H1 (cell line): Measurements from ENCODE around the gene LRBA. TPM values are rescaled to one million over a fixed set of nuclear protein-coding genes. Genes with fewer than 3 reads are reported as not detected.

ENCODE experiments used
- CTCF ChIA-PET: fragments of 300-600 bp; sonication (Branson Sonifier 250); formaldehyde crosslinking; loops from one replicate; lab custom pipeline; 2021; ENCODE audit not compliant: partially characterized antibody; lab: Charles Lee
- POLR2A ChIA-PET: fragments of 300-600 bp; sonication (Branson Sonifier 250); formaldehyde crosslinking; loops from one replicate; lab custom pipeline; 2021; ENCODE audit warnings: inconsistent platforms; ENCODE audit not compliant: partially characterized antibody; lab: Charles Lee
- DNase-seq, 2 experiments: peaks; one replicate each; pipeline versions ENCODE4 v3.0.0 to v3.0.0-alpha.2; 2010 to 2022; ENCODE audit warnings: low spot score in 2 of 2, low read depth in 1 of 2, mixed read lengths in 1 of 2
- FAIRE-seq: peaks from 2 replicates; lab custom pipeline; 2011; peaks lifted over from hg19 to GRCh38; lab: Jason Lieb, UNC
- H2AFZ ChIP-seq: 2 replicates; pipeline ENCODE4 v1.8.1; 2012; ENCODE audit warnings: low read length, inconsistent platforms
- H2AK5ac ChIP-seq: 2 replicates; pipeline ENCODE4 v1.6.1; 2013; ENCODE audit warnings: low read depth, low read length
- H2BK120ac ChIP-seq: replicated peaks from 2 replicates; pipeline ENCODE3; 2013; ENCODE audit warnings: low read depth, low read length, inconsistent platforms
- H2BK12ac ChIP-seq: 2 replicates; pipeline ENCODE4 v1.6.1; 2013; ENCODE audit warnings: low read depth, low read length
- H2BK15ac ChIP-seq: 2 replicates; pipeline ENCODE4 v1.6.1; 2013; ENCODE audit warnings: low read length
- H2BK20ac ChIP-seq: 2 replicates; pipeline ENCODE4 v1.6.1; 2013; ENCODE audit warnings: low read length
- H2BK5ac ChIP-seq: 2 replicates; pipeline ENCODE4 v1.6.1; 2013; ENCODE audit warnings: low read depth, low read length
- H3K14ac ChIP-seq: 2 replicates; pipeline ENCODE4 v1.6.1; 2013; ENCODE audit warnings: inconsistent platforms; ENCODE audit not compliant: insufficient read length
- H3K18ac ChIP-seq: 2 replicates; pipeline ENCODE4 v1.6.1; 2013; ENCODE audit warnings: low read length; ENCODE audit errors: extremely low read depth
- H3K23ac ChIP-seq: 2 replicates; pipeline ENCODE4 v1.6.1; 2013; ENCODE audit warnings: inconsistent platforms; ENCODE audit not compliant: insufficient read length
- H3K23me2 ChIP-seq: 2 replicates; pipeline ENCODE4 v1.6.1; 2013; ENCODE audit warnings: low read depth, low read length
- H3K27ac ChIP-seq: 2 replicates; pipeline ENCODE4 v1.6.1; 2011; ENCODE audit warnings: low read depth, low read length, inconsistent platforms
- H3K27me3 ChIP-seq, 4 experiments: replicated peaks in 1 of 4; 1 replicate in 1 of 4; 2 replicates in 3 of 4; pipeline versions ENCODE4 v1.6.1 to v1.8.1; 2011 to 2013; ENCODE audit warnings: low read length in 3 of 4, mild to moderate bottlenecking in 3 of 4, inconsistent platforms in 2 of 4, mixed read lengths in 2 of 4, moderate library complexity in 1 of 4; ENCODE audit not compliant: control insufficient read depth in 3 of 4, insufficient read depth in 3 of 4; ENCODE audit errors: extremely low read depth in 1 of 4
- H3K36me3 ChIP-seq, 4 experiments: 2 replicates each; pipeline versions ENCODE4 v1.6.1 to v1.8.1; 2011 to 2013; ENCODE audit warnings: mild to moderate bottlenecking in 4 of 4, low read length in 3 of 4, moderate library complexity in 2 of 4, control low read depth in 1 of 4, inconsistent platforms in 1 of 4; ENCODE audit not compliant: insufficient read depth in 4 of 4, control insufficient read depth in 2 of 4
- H3K4ac ChIP-seq: replicated peaks from 2 replicates; pipeline ENCODE3; 2013; ENCODE audit warnings: low read length, low read depth, mixed read lengths, inconsistent platforms; ENCODE audit not compliant: insufficient read length
- H3K4me1 ChIP-seq, 4 experiments: replicated peaks in 1 of 4; 1 replicate in 1 of 4; 2 replicates in 3 of 4; pipeline versions ENCODE4 v1.6.1 to v1.8.1; 2011 to 2013; ENCODE audit warnings: low read length in 3 of 4, inconsistent platforms in 2 of 4, mixed read lengths in 1 of 4; ENCODE audit not compliant: insufficient read depth in 4 of 4, control insufficient read depth in 3 of 4
- H3K4me2 ChIP-seq, 2 experiments: 2 replicates each; pipeline versions ENCODE4 v1.6.1 to v1.8.1; 2011 to 2013; ENCODE audit warnings: low read depth in 2 of 2, low read length in 2 of 2, control low read depth in 1 of 2, inconsistent platforms in 1 of 2, mild to moderate bottlenecking in 1 of 2; ENCODE audit not compliant: insufficient read depth in 1 of 2
- H3K4me3 ChIP-seq, 4 experiments: fragments of 200-600, 300-600 bp in 1 of 4; sonication (generic), shearing (Covaris generic), sonication (Bioruptor Twin) in 1 of 4; 2 replicates each; pipeline versions ENCODE4 v1.5.1 to v1.8.1; 2011 to 2016; ENCODE audit warnings: low read length in 4 of 4, low read depth in 3 of 4, control low read depth in 2 of 4, inconsistent platforms in 2 of 4, mild to moderate bottlenecking in 2 of 4, mixed read lengths in 1 of 4, moderate library complexity in 1 of 4; ENCODE audit not compliant: insufficient read depth in 2 of 4; ENCODE audit errors: extremely low read depth in 1 of 4
- H3K56ac ChIP-seq: replicated peaks from 2 replicates; pipeline ENCODE3; 2013; ENCODE audit warnings: low read depth, mild to moderate bottlenecking, mixed read lengths, low read length, inconsistent platforms; ENCODE audit not compliant: insufficient read length
- H3K79me1 ChIP-seq: 2 replicates; pipeline ENCODE4 v1.6.1; 2013; ENCODE audit warnings: low read depth, low read length, control low read depth
- H3K79me2 ChIP-seq, 2 experiments: 2 replicates each; pipeline versions ENCODE4 v1.6.1 to v1.8.1; 2012 to 2013; ENCODE audit warnings: low read length in 2 of 2, mild to moderate bottlenecking in 2 of 2, inconsistent platforms in 1 of 2; ENCODE audit not compliant: insufficient read depth in 2 of 2, control insufficient read depth in 1 of 2
- H3K9ac ChIP-seq, 4 experiments: replicated peaks in 1 of 4; 1 replicate in 1 of 4; 2 replicates in 3 of 4; pipeline versions ENCODE4 v1.6.1 to v1.8.1; 2011 to 2013; ENCODE audit warnings: low read depth in 3 of 4, low read length in 3 of 4, control low read depth in 2 of 4, mild to moderate bottlenecking in 2 of 4, moderate library complexity in 2 of 4, inconsistent platforms in 1 of 4; ENCODE audit errors: extremely low read depth in 1 of 4
- H3K9me3 ChIP-seq, 2 experiments: 2 replicates each; pipeline versions ENCODE4 v1.6.1 to v1.8.1; 2012 to 2013; ENCODE audit warnings: mild to moderate bottlenecking in 2 of 2, moderate library complexity in 2 of 2, control low read depth in 1 of 2, inconsistent platforms in 1 of 2, low read depth in 1 of 2, low read length in 1 of 2, mixed read lengths in 1 of 2; ENCODE audit not compliant: insufficient read depth in 2 of 2
- H4K20me1 ChIP-seq, 2 experiments: replicated peaks in 1 of 2; 2 replicates each; pipeline versions ENCODE3 to v1.8.1; 2011 to 2013; ENCODE audit warnings: inconsistent platforms in 2 of 2, low read length in 2 of 2, mild to moderate bottlenecking in 1 of 2; ENCODE audit not compliant: insufficient read depth in 2 of 2, control insufficient read depth in 1 of 2
- H4K5ac ChIP-seq: 2 replicates; pipeline ENCODE4 v1.6.1; 2013; ENCODE audit warnings: low read length, low read depth, mixed read lengths, inconsistent platforms; ENCODE audit not compliant: insufficient read length
- H4K8ac ChIP-seq: 2 replicates; pipeline ENCODE4 v1.8.0; 2013; ENCODE audit warnings: mild to moderate bottlenecking, moderate library complexity, low read length, inconsistent platforms; ENCODE audit not compliant: insufficient read depth; ENCODE audit errors: extremely low read depth
- H4K91ac ChIP-seq: replicated peaks from 2 replicates; pipeline ENCODE3; 2013; ENCODE audit warnings: low read length, mixed read lengths, inconsistent platforms; ENCODE audit not compliant: insufficient read length
- ASH2L ChIP-seq: fragments of 200-600, 300-600 bp; sonication (generic); IDR thresholded peaks from one replicate; pipeline ENCODE4 v1.7.1; 2017; ENCODE audit warnings: low read length
- CREB1 ChIP-seq: IDR thresholded peaks from 2 replicates; pipeline ENCODE4 v1.6.1; 2012; ENCODE audit warnings: inconsistent platforms
- EGR1 ChIP-seq: IDR thresholded peaks from 2 replicates; pipeline ENCODE4 v1.6.1; 2011; ENCODE audit warnings: low read depth, low read length, borderline replicate concordance
- EP300 ChIP-seq, 2 experiments: IDR thresholded peaks; 1 replicate in 1 of 2; 2 replicates in 1 of 2; pipeline ENCODE4 v1.6.1; 2011 to 2012; ENCODE audit warnings: low read depth in 2 of 2, low read length in 2 of 2, mild to moderate bottlenecking in 2 of 2, borderline replicate concordance in 1 of 2, inconsistent platforms in 1 of 2, moderate library complexity in 1 of 2
- SAP30 ChIP-seq: fragments of 300-600 bp; sonication (generic); IDR thresholded peaks from 2 replicates; pipeline ENCODE4 v1.7.1; 2012; ENCODE audit warnings: low read length, moderate library complexity, mild to moderate bottlenecking, inconsistent platforms; ENCODE audit not compliant: insufficient read depth, insufficient replicate concordance
- SP1 ChIP-seq: IDR thresholded peaks from 2 replicates; pipeline ENCODE4 v1.6.1; 2011; ENCODE audit warnings: low read depth, low read length
- TBP ChIP-seq: IDR thresholded peaks from 2 replicates; pipeline ENCODE4 v1.6.1; 2011; ENCODE audit warnings: low read depth, low read length, improper control_type of control experiment
- YY1 ChIP-seq: IDR thresholded peaks from 2 replicates; pipeline ENCODE4 v1.6.1; 2011; ENCODE audit warnings: low read depth, mild to moderate bottlenecking, low read length
- WGBS, 2 experiments: shearing (Covaris generic) in 1 of 2; methylation state at CpG; one replicate each; pipeline versions ENCODE4 v1.1.6 to v1.1.7; 2013 to 2015; ENCODE audit warnings: low lambda C conversion rate in 2 of 2, mixed read lengths in 2 of 2, inconsistent platforms in 1 of 2, low coverage in 1 of 2, missing lambda C conversion rate in 1 of 2; ENCODE audit not compliant: insufficient replicate concordance in 2 of 2, insufficient coverage in 1 of 2, insufficient read length in 1 of 2; ENCODE audit errors: extremely low coverage in 1 of 2, missing lambda C conversion rate in 1 of 2; 5-methylcytosine and 5-hydroxymethylcytosine counted together
- long read RNA-seq, 2 experiments: library from RNA in 1 of 2; library from capped mRNA in 1 of 2; stranded (forward); transcript quantifications; one replicate each; pipeline ENCODE4 v2.0.0, GENCODE V29; 2021; ENCODE audit warnings: inconsistent platforms in 1 of 2
- polyA minus RNA-seq, 3 experiments: library from RNA; depleted of rRNA, polyadenylated mRNA; stranded (reverse); fragments of >200 nt; gene quantifications; 1 replicate in 2 of 3; 2 replicates in 1 of 3; pipeline ENCODE4 v1.2.3, GENCODE V29; 2011
- polyA plus RNA-seq, 7 experiments: library from polyadenylated mRNA; depleted of rRNA in 3 of 7; stranded (reverse) in 5 of 7; unstranded in 2 of 7; fragments of >200 nt in 5 of 7; fragments of 200-250 nt in 2 of 7; gene quantifications; 1 replicate in 5 of 7; 2 replicates in 1 of 7; 4 replicates in 1 of 7; pipeline versions ENCODE4 v1.2.1 to v1.2.3, GENCODE V29; 2011 to 2013; ENCODE audit warnings: missing spikeins in 2 of 7, mixed read lengths in 2 of 7
- total RNA-seq: library from RNA; stranded (reverse); fragmentation: NEBNext Ultra II Directional; extraction: Animal tissue kit (Norgen Biotek cat#: 25700); gene quantifications from 2 replicates; pipeline ENCODE4 v1.2.1, GENCODE V29; 2021

Gene LRBA
- total RNA-seq (77.2 and 83.2 TPM in 2 replicates), polyA plus RNA-seq (2011; rRNA removed) (32.5 and 54.6 TPM in 2 replicates), polyA minus RNA-seq (2011; rRNA and poly(A)+ RNA removed) (249 and 294 TPM in 2 replicates)
- 44.3 TPM for polyA plus RNA-seq (2011; cell fraction: cytosol; rRNA removed)
- polyA plus RNA-seq (2011; cell fraction: nucleus; rRNA removed): 54.2 TPM
- polyA plus RNA-seq (2012, experiment 1 of 2): 48.4 to 60.5 TPM (median 54.0 TPM) in 4 replicates
- polyA plus RNA-seq (2012, experiment 2 of 2): 4.0 TPM
- polyA plus RNA-seq (2013, experiment 1 of 2): 27.2 TPM
- 22.2 TPM for polyA plus RNA-seq (2013, experiment 2 of 2)
- polyA minus RNA-seq (2011; cell fraction: cytosol; rRNA and poly(A)+ RNA removed): 80.2 TPM
- 387 TPM for polyA minus RNA-seq (2011; cell fraction: nucleus; rRNA and poly(A)+ RNA removed)
- long read RNA-seq, experiment 1, partial matches to known transcripts: 31 of 66 reads
- long read RNA-seq, experiment 1, other reads (novel, unspliced or antisense): 31 of 66 reads
- long read RNA-seq, experiment 2, partial matches to known transcripts: 5 of 10 reads
- long read RNA-seq, experiment 2, other reads (novel, unspliced or antisense): 5 of 10 reads

- peak within 1 kb of the TSS; percentile 82 for H2BK120ac ChIP-seq
- H3K36me3 ChIP-seq: peaks cover 0 to 4% (median 1%) of the 10 kb centered on the region in 4 experiments; a peak in 1 of 8 replicates
- ChIA-PET POLR2A (interaction anchor here (1.0 to 5.9 kb wide), 12 partner anchors 7 to 90 kb away, joined by 3 to 44 read pairs (median 6); partner anchors contain the start of gene RPS3A), CTCF (interaction anchor here (0.7 to 1.9 kb wide), 3 partner anchors 53 to 147 kb away, joined by 3 to 7 read pairs (median 4); no protein-coding TSS in a partner anchor)
- peaks cover 0 to 2% (median 0%) of the 10 kb centered on the region in 4 experiments; a peak in 1 of 7 replicates for H3K4me1 ChIP-seq
- peak within 1 kb of the TSS; percentile 90 for H2AFZ ChIP-seq
- H3K79me2 ChIP-seq: peaks cover 9 to 48% of the 10 kb centered on the region in 2 experiments
- H3K56ac ChIP-seq: peak within 1 kb of the TSS; percentile 93
- WGBS, 2 experiments: 1% methylated on average over 32 of the region's 37 CpGs; no CpG with 5 or more reads in 1 of the 2 experiments
- no peaks in the 10 kb centered on the region for H3K9me3 ChIP-seq
- H2BK20ac ChIP-seq: no peak within 1 kb of the TSS
- no peak within 1 kb of the TSS for H3K14ac ChIP-seq
- peak; percentile 32 for FAIRE-seq
- peak within 1 kb of the TSS; percentile 89 for H2BK12ac ChIP-seq
- H3K9ac ChIP-seq: peak within 1 kb of the TSS; percentile 75 to 94 (median 89)
- peak within 1 kb of the TSS; percentile 63 to 89 for H3K4me2 ChIP-seq
- H2BK15ac ChIP-seq: peak within 1 kb of the TSS; percentile 61; the same call in 1 of the 2 replicates
- no peaks in the 10 kb centered on the region; the same call in 1 of the 2 replicates for H3K79me1 ChIP-seq
- peak within 1 kb of the TSS; percentile 93 for H2BK5ac ChIP-seq
- peak within 1 kb of the TSS; percentile 38 to 99 (median 82) for H3K4me3 ChIP-seq
- H3K27me3 ChIP-seq: no peaks in the 10 kb centered on the region
- no peaks in the 10 kb centered on the region for H4K20me1 ChIP-seq
- H3K23ac ChIP-seq: no peak within 1 kb of the TSS
- H4K91ac ChIP-seq: peak within 1 kb of the TSS; percentile 97
- peak within 1 kb of the TSS; percentile 93 for H3K4ac ChIP-seq
- no peak within 1 kb of the TSS for H2AK5ac ChIP-seq
- peak within 1 kb of the TSS; percentile 98 for H4K8ac ChIP-seq
- H3K23me2 ChIP-seq: peaks cover 6% of the 10 kb centered on the region
- H4K5ac ChIP-seq: peak within 1 kb of the TSS; percentile 97
- peak within 1 kb of the TSS; percentile 97 for H3K18ac ChIP-seq
- H3K27ac ChIP-seq: peak within 1 kb of the TSS; percentile 96
- peak; percentile 63 to 77 for DNase-seq
- TF ChIP-seq ASH2L (peak; percentile 27), EP300 (IDR thresholded peaks at IDR 0.05; ENCODE audit: borderline replicate concordance in 1 of 2, low read depth in 2 of 2, low read length in 2 of 2) (peak in 1 of 2 experiments; percentile 14; a peak in 1 of 3 replicates), SAP30 (peak; percentile 53), EGR1 (peak; percentile 43; the same call in 1 of the 2 replicates), CREB1 (0 out of 2 replicates have a peak, but pooled peaks have one; percentile 34), TBP (peak; percentile 65), YY1 (no peak), SP1 (no peak; the same call in 1 of the 2 replicates)
Measured at GRCh38 chr4:151014521-151015458, at the start of gene LRBA. TSS of gene LRBA (minus strand) at chr4:151015284. CDS start at chr4:151014642, 642 bp downstream.
